Psoas muscle (tissue), 8 donors: Measurements from ENCODE around the gene PDZD2. TPM values are rescaled to one million over a fixed set of nuclear protein-coding genes. Genes with fewer than 3 reads are reported as not detected.

Experiments used
- ATAC-seq, 4 donors: fragments of 200-7000 bp; cut with Tn5 transposase; one replicate each; pipeline ENCODE4 v1.9.1; 2020; ENCODE audit warnings: moderate library complexity in 3 of 4, mild to moderate bottlenecking in 2 of 4
- DNase-seq, 2 donors: peaks; one replicate each; pipeline ENCODE4 v3.0.0-alpha.2; 2020
- H3K27ac ChIP-seq: fragments of 200-600 bp; one replicate; pipeline ENCODE4 v1.8.0; 2022
- H3K27me3 ChIP-seq, 3 donors: fragments of 200-600 bp in 1 of 3; one replicate each; pipeline versions ENCODE4 v1.6.1 to v1.8.0; 2013 to 2022; ENCODE audit warnings: low read length in 2 of 3, mild to moderate bottlenecking in 2 of 3, moderate library complexity in 1 of 3; ENCODE audit not compliant: insufficient read depth in 3 of 3
- H3K36me3 ChIP-seq, 2 donors: fragments of 200-600 bp in 1 of 2; one replicate each; pipeline versions ENCODE4 v1.6.1 to v1.8.0; 2013 to 2022; ENCODE audit warnings: low read depth in 1 of 2, mild to moderate bottlenecking in 1 of 2, moderate library complexity in 1 of 2; ENCODE audit not compliant: insufficient read depth in 1 of 2
- H3K4me1 ChIP-seq: fragments of 200-600 bp; one replicate; pipeline ENCODE4 v1.8.0; 2022
- H3K4me3 ChIP-seq: fragments of 200-600 bp; one replicate; pipeline ENCODE4 v1.8.0; 2022; ENCODE audit warnings: mild to moderate bottlenecking
- H3K9me3 ChIP-seq: fragments of 200-600 bp; one replicate; pipeline ENCODE4 v1.8.0; 2022
- CTCF ChIP-seq: fragments of 200-600 bp; IDR thresholded peaks from one replicate; pipeline ENCODE4 v1.8.0; 2022; ENCODE audit warnings: antibody characterized with exemption
- WGBS, 3 donors: extraction: QIAGEN DNeasy Blood & Tissue Kit; methylation state at CpG; one replicate each; pipeline versions ENCODE4 v1.1.6 to v1.1.7; 2013; 5-methylcytosine and 5-hydroxymethylcytosine counted together
- intact Hi-C, 2 donors: fragments of 100-400 bp; cut with DNase I; formaldehyde crosslinking; loops; one replicate each; pipeline versions ENCODE4 v1.11.0 to v1.14.2; 2022
- polyA plus RNA-seq, 3 donors: library from polyadenylated mRNA; stranded (reverse); fragments of 200-250 nt; gene quantifications; one replicate each; pipeline ENCODE4 v1.2.3, GENCODE V29; 2013
- total RNA-seq, 4 donors: library from RNA; stranded (reverse); fragmentation: NEBNext Ultra II Directional in 2 of 4; extraction: Animal tissue kit (Norgen Biotek cat#: 25700) in 2 of 4; gene quantifications; one replicate each; pipeline versions ENCODE4 v1.2.1 to v1.2.4, GENCODE V29; 2021 to 2023
- donor health status: healthy with polysubstance abuse.
- donor health status: DM: no; HTN: no; CAD: no; lungs with moderate emphysema.
- donor health status: Bipolar disorder and iron deficiency.
- donor health status: healthy.
- donor health status: DM: yes; HTN: yes; CAD: no.
- donor health status: DM: no; HTN: no; CAD: no.
- donor health status: DM: no; HTN: no; CAD: no.
- donor health status: DM: yes; HTN: yes; CAD: no.

Gene PDZD2
- total and polyA plus RNA-seq, 7 donors: 1.4 to 17.5 (median 4.5) TPM

GRCh38 chr5:31850981-31851689, 212.2 kb downstream of the PDZD2 start:
- WGBS, 3 donors: 55 to 64% (median 59%) methylated on average over 4 of the region's 4 CpGs
- H3K36me3 ChIP-seq: no peaks in the 10 kb centered on the region
- H3K4me3 ChIP-seq: no peak overlapping the region
- intact Hi-C loops: no loop called here
- TF ChIP-seq CTCF: no peak
- no peak overlapping the region for H3K27ac ChIP-seq
- H3K4me1 ChIP-seq: peaks cover 6% of the 10 kb centered on the region
- H3K27me3 ChIP-seq: peaks cover 0 to 11% (median 0%) of the 10 kb centered on the region in 3 donors
- ATAC-seq: no peak
- no peaks in the 10 kb centered on the region for H3K9me3 ChIP-seq
- no peak for DNase-seq

GRCh38 chr5:31853398-31854135, 214.6 kb downstream of the PDZD2 start:
- 60 to 76% (median 69%) methylated on average over 8 of the region's 8 CpGs for WGBS, 3 donors
- peaks cover 0 to 11% (median 0%) of the 10 kb centered on the region in 3 donors for H3K27me3 ChIP-seq
- no peaks in the 10 kb centered on the region for H3K36me3 ChIP-seq
- ATAC-seq: no peak
- peak overlapping the region; percentile 42 for H3K27ac ChIP-seq
- no peaks in the 10 kb centered on the region for H3K9me3 ChIP-seq
- intact Hi-C loops: no loop called here
- no peak for DNase-seq
- no peak for TF ChIP-seq CTCF
- peak overlapping the region; percentile 69 for H3K4me3 ChIP-seq
- H3K4me1 ChIP-seq: peaks cover 6% of the 10 kb centered on the region

- TF ChIP-seq CTCF: no peak
- Histone ChIP-seq H3K27me3 (peaks cover 0 to 11% (median 0%) of the 10 kb centered on the region in 3 donors), H3K36me3 (no peaks in the 10 kb centered on the region), H3K9me3 (peaks cover 9% of the 10 kb centered on the region), H3K4me3 (peak overlapping the region; percentile 69), H3K4me1 (peaks cover 6% of the 10 kb centered on the region), H3K27ac (peak overlapping the region; percentile 42)
- 10 to 12% (median 10%) methylated on average over 48 to 49 of the region's 49 CpGs for WGBS, 3 donors
- DNase-seq (peak; percentile 42 to 54), ATAC-seq (peak; percentile 36 to 66 (median 56))
- intact Hi-C loops: no loop called here
These were observed 215.5 kb downstream of the PDZD2 start for GRCh38 chr5:31854181-31855133.

GRCh38 chr5:31855134-31856040, 216.5 kb downstream of the PDZD2 start:
- peak overlapping the region; percentile 42 for H3K27ac ChIP-seq
- TF ChIP-seq CTCF: no peak
- ATAC-seq: peak in 2 of 4 donors; percentile 30 to 41
- intact Hi-C loops: no loop called here
- WGBS, 3 donors: 6 to 7% (median 7%) methylated on average over 31 of the region's 31 CpGs
- peaks cover 15% of the 10 kb centered on the region for H3K9me3 ChIP-seq
- peak overlapping the region; percentile 69 for H3K4me3 ChIP-seq
- H3K36me3 ChIP-seq: no peaks in the 10 kb centered on the region
- H3K27me3 ChIP-seq: peaks cover 0 to 11% (median 0%) of the 10 kb centered on the region in 3 donors
- peaks cover 6% of the 10 kb centered on the region for H3K4me1 ChIP-seq
- peak; percentile 25 to 54 for DNase-seq
